ENCODE data around the gene TDP2.

The TDP2 gene

DNA sequence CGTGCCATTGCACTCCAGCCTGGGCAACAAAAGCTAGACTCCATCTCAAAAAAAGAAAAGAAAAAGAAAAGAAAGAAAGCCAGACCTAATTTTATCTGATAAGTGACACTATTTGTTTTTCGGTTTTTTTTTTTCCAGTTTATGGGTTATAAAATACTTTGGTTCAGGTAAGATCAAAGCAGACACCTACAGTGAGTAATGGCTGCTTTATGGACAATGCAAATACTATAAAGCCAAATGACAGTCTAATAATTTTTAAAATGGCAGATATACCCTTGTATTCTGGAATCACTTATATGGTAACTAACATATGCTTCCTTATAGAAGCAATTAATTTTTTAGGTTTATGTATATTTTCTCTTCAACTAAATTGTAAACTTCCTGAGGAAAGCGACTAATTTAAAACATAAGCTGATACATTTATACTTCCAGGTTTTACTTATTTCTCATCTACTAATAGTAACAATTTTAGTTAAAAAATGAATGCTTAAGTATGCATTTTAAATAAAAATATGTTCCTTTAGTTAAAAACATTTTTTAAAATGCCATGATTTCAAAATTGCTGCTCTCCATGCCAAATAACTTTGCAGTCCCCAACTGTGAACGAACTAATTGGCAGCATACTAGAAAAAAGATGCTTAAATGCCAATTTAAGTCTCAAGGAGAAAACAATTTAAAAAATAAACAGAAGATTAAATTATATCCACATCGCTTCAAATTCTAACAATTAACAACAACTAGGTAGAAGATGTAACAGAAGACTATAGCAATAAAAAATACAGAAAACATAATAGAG lies 59.2 kb downstream of the TDP2 start:
- TF ChIP-seq, protein P1, sequence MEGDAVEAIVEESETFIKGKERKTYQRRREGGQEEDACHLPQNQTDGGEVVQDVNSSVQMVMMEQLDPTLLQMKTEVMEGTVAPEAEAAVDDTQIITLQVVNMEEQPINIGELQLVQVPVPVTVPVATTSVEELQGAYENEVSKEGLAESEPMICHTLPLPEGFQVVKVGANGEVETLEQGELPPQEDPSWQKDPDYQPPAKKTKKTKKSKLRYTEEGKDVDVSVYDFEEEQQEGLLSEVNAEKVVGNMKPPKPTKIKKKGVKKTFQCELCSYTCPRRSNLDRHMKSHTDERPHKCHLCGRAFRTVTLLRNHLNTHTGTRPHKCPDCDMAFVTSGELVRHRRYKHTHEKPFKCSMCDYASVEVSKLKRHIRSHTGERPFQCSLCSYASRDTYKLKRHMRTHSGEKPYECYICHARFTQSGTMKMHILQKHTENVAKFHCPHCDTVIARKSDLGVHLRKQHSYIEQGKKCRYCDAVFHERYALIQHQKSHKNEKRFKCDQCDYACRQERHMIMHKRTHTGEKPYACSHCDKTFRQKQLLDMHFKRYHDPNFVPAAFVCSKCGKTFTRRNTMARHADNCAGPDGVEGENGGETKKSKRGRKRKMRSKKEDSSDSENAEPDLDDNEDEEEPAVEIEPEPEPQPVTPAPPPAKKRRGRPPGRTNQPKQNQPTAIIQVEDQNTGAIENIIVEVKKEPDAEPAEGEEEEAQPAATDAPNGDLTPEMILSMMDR (IDR thresholded peaks at IDR 0.05; ENCODE audit: borderline replicate concordance, insufficient read depth, low read depth, low read length) = no peak
- no peak overlapping the region for H3K4me3 ChIP-seq (ENCODE audit: low read depth, low read length)

DNA sequence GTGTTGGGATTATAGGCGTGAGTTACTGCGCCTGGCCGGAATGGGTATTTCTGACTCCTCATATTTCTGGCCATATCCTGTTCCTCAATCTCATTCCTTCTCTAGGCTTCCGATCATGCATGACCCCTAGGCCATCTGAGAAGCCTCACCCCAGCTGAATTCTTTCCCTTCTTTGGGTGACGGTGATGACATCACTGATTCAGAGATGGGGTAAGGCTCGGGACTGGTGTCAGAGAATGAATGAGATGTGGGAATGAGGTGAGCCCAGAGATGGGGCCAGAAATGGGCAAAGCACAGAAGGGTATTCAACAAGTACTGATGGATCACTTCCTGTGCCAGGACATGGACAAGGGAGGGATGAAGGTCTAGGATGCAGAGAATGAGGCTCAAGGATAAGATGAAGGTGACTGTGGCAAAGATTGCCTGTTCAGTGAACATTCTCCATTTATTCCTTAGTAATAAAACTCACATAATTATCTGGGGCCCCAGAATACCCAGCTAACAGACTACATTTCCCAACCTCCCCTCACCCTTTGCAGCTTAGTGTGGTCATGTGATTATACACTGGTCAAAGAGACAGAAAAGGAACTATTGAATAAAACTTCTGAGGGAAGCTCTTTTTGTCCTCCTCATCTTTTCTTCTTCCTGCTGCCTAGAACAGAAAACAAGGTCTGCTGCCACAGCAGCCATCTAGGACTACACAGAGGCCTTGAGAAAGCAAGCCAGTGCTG lies 60.3 kb downstream of the TDP2 start:
- no peak overlapping the region for H3K4me3 ChIP-seq (ENCODE audit: low read depth, low read length)
- TF ChIP-seq, protein P1 (IDR thresholded peaks at IDR 0.05; ENCODE audit: borderline replicate concordance, insufficient read depth, low read depth, low read length) = no peak

DNA sequence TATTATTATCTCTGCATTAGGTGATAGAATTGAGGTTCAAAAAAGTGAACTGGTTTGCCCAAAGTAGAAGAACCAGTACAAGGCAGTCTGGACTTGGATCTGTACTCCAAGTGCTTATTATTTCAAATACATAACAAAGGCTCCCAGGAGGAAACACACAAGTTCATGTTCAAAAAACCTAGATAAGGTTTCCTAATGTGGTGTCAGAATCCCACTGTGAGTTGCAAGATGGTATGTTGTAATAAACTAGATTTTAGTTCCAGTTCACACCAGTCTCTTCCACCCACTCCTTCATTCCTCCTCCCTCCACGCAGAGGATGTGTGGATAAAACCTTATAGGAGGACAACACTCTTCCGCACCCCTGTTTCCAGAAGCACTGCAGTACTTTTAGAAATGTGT lies 63.5 kb downstream of the TDP2 start:
- H3K4me3 ChIP-seq (ENCODE audit: low read depth, low read length) = no peak overlapping the region
- TF ChIP-seq, protein P1 (IDR thresholded peaks at IDR 0.05; ENCODE audit: borderline replicate concordance, insufficient read depth, low read depth, low read length) = no peak

DNA sequence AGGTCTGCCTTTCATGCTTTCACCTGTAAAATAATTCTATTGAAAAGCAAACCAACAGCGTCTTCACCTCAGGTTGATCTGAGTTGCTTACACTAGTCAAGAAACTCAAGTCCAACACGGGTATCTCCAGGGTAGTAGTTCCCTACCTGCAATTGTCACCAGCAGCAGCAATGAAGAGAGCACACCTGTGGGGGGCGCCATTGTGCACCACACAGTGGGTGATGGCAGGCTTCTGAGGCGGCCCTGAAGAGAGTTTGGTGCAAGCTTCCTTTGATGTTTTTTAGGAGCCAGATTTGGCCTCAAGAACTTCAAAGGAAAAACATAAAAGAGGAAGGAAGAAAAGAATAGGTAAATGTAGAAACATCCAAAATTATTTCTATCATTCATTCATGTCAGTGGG lies 65.8 kb downstream of the TDP2 start:
- H3K4me3 ChIP-seq (ENCODE audit: low read depth, low read length) = no peak overlapping the region
- TF ChIP-seq, protein P1 (IDR thresholded peaks at IDR 0.05; ENCODE audit: borderline replicate concordance, insufficient read depth, low read depth, low read length) = 0 out of 2 replicates have a peak, but pooled peaks have one; percentile 22
